Liver (tissue), 9 donors: ENCODE measurements around the gene C19orf81. TPM values are rescaled to one million over a fixed set of nuclear protein-coding genes. Genes with fewer than 3 reads are reported as not detected.

Experiments used
- DNase-seq: peaks from one replicate; pipeline ENCODE4 v3.0.0-alpha.2; 2017; ENCODE audit warnings: low spot score
- H3K27ac ChIP-seq, 2 donors: one replicate each; pipeline ENCODE4 v1.7.0; 2013; ENCODE audit warnings: inconsistent platforms in 2 of 2, low read length in 2 of 2, control low read depth in 1 of 2, low read depth in 1 of 2, mild to moderate bottlenecking in 1 of 2
- H3K27me3 ChIP-seq, 4 donors: one replicate each; pipeline versions ENCODE4 v1.6.1 to v1.7.0; 2013; ENCODE audit warnings: low read length in 3 of 4, inconsistent platforms in 1 of 4, mild to moderate bottlenecking in 1 of 4, moderate library complexity in 1 of 4; ENCODE audit not compliant: control insufficient read depth in 4 of 4, insufficient read depth in 4 of 4
- H3K36me3 ChIP-seq, 4 donors: one replicate each; pipeline versions ENCODE4 v1.6.1 to v1.7.0; 2013; ENCODE audit warnings: low read length in 3 of 4, mild to moderate bottlenecking in 3 of 4, low read depth in 1 of 4, moderate library complexity in 1 of 4; ENCODE audit not compliant: control insufficient read depth in 4 of 4, insufficient read depth in 3 of 4
- H3K4me1 ChIP-seq, 4 donors: one replicate each; pipeline versions ENCODE4 v1.6.1 to v1.7.0; 2013; ENCODE audit warnings: low read length in 3 of 4, mild to moderate bottlenecking in 3 of 4, moderate library complexity in 1 of 4; ENCODE audit not compliant: control insufficient read depth in 4 of 4, insufficient read depth in 4 of 4
- H3K4me3 ChIP-seq, 3 donors: one replicate each; pipeline versions ENCODE4 v1.6.1 to v1.7.0; 2013; ENCODE audit warnings: low read length in 3 of 3, control low read depth in 1 of 3, low read depth in 1 of 3, mild to moderate bottlenecking in 1 of 3
- H3K9ac ChIP-seq, 2 donors: one replicate each; pipeline ENCODE4 v1.7.0; 2013; ENCODE audit warnings: low read length in 2 of 2, mild to moderate bottlenecking in 2 of 2, moderate library complexity in 2 of 2, control low read depth in 1 of 2, low read depth in 1 of 2
- H3K9me3 ChIP-seq, 4 donors: one replicate each; pipeline versions ENCODE4 v1.6.1 to v1.7.0; 2013; ENCODE audit warnings: low read length in 3 of 4; ENCODE audit not compliant: control insufficient read depth in 4 of 4
- EGR1 ChIP-seq, 2 donors: IDR thresholded peaks; 2 replicates each; pipeline ENCODE4 v1.6.1; 2016 to 2018; ENCODE audit warnings: antibody characterized with exemption in 2 of 2, low read depth in 2 of 2
- FOXA1 ChIP-seq: IDR thresholded peaks from 2 replicates; pipeline ENCODE4 v1.6.1; 2016; ENCODE audit warnings: antibody characterized with exemption
- FOXA2 ChIP-seq: IDR thresholded peaks from 2 replicates; pipeline ENCODE4 v1.6.1; 2016; ENCODE audit warnings: antibody characterized with exemption
- GABPA ChIP-seq, 2 donors: IDR thresholded peaks in 1 of 2; conservative IDR thresholded peaks in 1 of 2; 2 replicates each; pipeline ENCODE4 v1.6.1; 2016; ENCODE audit warnings: antibody characterized with exemption in 2 of 2, mild to moderate bottlenecking in 1 of 2, moderate library complexity in 1 of 2
- HNF4A ChIP-seq, 2 donors: conservative IDR thresholded peaks; 2 replicates each; pipeline ENCODE4 v1.6.1; 2016; ENCODE audit warnings: antibody characterized with exemption in 2 of 2, mild to moderate bottlenecking in 2 of 2
- HNF4G ChIP-seq: IDR thresholded peaks from 2 replicates; pipeline ENCODE4 v1.6.1; 2016; ENCODE audit warnings: antibody characterized with exemption
- JUND ChIP-seq, 2 donors: IDR thresholded peaks; 2 replicates each; pipeline ENCODE4 v1.6.1; 2016; ENCODE audit warnings: antibody characterized with exemption in 2 of 2
- NR2F2 ChIP-seq: IDR thresholded peaks from 2 replicates; pipeline ENCODE4 v1.6.1; 2016; ENCODE audit warnings: antibody characterized with exemption
- RAD21 ChIP-seq, 2 donors: IDR thresholded peaks; 2 replicates each; pipeline ENCODE4 v1.6.1; 2016; ENCODE audit warnings: antibody characterized with exemption in 2 of 2, mild to moderate bottlenecking in 2 of 2
- RXRA ChIP-seq, 2 donors: IDR thresholded peaks; 2 replicates each; pipeline ENCODE4 v1.6.1; 2017 to 2018; ENCODE audit warnings: antibody characterized with exemption in 2 of 2, mild to moderate bottlenecking in 1 of 2
- SP1 ChIP-seq: IDR thresholded peaks from 2 replicates; pipeline ENCODE4 v1.6.1; 2018; ENCODE audit warnings: antibody characterized with exemption, mild to moderate bottlenecking
- YY1 ChIP-seq: IDR thresholded peaks from 2 replicates; pipeline ENCODE4 v1.6.1; 2016; ENCODE audit warnings: antibody characterized with exemption, mild to moderate bottlenecking
- WGBS: extraction: QIAGEN DNeasy Blood & Tissue Kit; methylation state at CpG from one replicate; pipeline ENCODE4 v1.1.7; 2013; 5-methylcytosine and 5-hydroxymethylcytosine counted together
- polyA plus RNA-seq, 2 donors: library from polyadenylated mRNA; stranded (reverse) in 1 of 2; unstranded in 1 of 2; fragments of 200-250 nt in 1 of 2; fragments of >200 nt in 1 of 2; fragmentation: Nextera tagmentation in 1 of 2; extraction: Ambion mirVana in 1 of 2; gene quantifications; one replicate each; pipeline versions ENCODE4 v1.2.1 to v1.2.3, GENCODE V29; 2013 to 2015
- total RNA-seq, 2 donors: library from RNA; depleted of rRNA; stranded (reverse); fragments of >200 nt; gene quantifications; one replicate each; pipeline ENCODE4 v1.2.3, GENCODE V29; 2014
- TF ChIP-seq, protein P1 (sequence below): IDR thresholded peaks from 2 replicates; pipeline ENCODE4 v1.6.1; 2016; ENCODE audit warnings: antibody characterized with exemption, mild to moderate bottlenecking
- TF ChIP-seq, protein P2 (sequence below): IDR thresholded peaks from 2 replicates; pipeline ENCODE4 v1.6.1; 2016; ENCODE audit warnings: antibody characterized with exemption
- TF ChIP-seq, protein P3 (sequence below): IDR thresholded peaks from 2 replicates; pipeline ENCODE4 v1.6.1; 2016; ENCODE audit warnings: antibody characterized with exemption
- TF ChIP-seq, protein P4 (sequence below): IDR thresholded peaks from 2 replicates; pipeline ENCODE4 v1.6.1; 2016; ENCODE audit warnings: antibody characterized with exemption
- donor health status: healthy.
- donor health status: healthy.
- donor health status: healthy.
- donor health status: healthy.
- donor health status: healthy.

C19orf81 gene
- total and polyA plus RNA-seq, 4 donors, result not detected

DNA sequence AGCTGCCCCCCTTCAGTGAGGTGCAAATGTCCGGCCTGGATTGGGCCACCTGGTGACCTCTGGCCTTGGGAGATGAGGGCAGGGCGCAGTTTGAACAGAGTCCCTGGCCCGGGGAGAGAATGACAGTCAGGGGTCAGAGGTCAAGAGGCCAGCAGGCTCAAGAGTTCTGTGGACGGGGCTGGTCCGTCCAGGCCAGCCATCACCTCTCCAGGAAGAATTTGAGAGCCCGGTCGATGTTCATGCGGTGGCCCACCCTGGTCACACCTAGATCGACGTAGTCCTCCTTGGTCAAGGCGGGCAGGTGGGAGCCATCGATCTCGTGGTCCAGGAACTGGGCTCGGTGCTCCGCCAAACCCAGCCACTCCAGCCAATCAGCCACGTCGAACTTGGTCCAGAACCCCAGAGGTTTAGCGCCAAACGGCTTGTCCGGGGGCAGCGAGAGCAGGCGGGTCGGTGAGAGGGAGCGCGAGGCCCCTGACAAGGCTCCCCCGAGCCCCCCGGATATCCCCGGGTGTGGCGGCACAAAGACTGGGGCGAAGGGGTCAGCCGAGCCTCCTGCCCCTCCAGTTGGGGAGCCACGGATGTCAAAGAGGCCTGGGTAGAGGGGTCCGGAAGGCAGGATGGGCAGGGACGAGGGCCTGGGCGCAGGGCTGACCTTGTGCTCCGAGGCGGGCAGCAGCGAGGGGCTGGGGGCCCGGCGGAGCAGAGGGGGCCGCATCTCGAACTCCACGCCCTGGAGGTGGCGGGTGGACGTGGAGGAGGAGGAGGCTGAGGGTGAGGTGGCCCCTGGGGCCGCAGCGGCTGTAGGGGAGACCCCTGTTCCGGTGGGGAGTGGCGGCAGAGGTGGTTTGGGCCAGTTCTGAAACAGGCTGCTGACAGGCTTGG is 12.8 kb downstream of the C19orf81 start:
- H3K9ac ChIP-seq, result no peak overlapping the region
- peaks cover 0 to 11% (median 4%) of the 10 kb centered on the region in 4 donors for H3K27me3 ChIP-seq
- peaks cover 0 to 7% (median 2%) of the 10 kb centered on the region in 4 donors for H3K9me3 ChIP-seq
- TF ChIP-seq EGR1 (IDR thresholded peaks at IDR 0.05; ENCODE audit: low read depth in 2 of 2) (no peak), GABPA (IDR thresholded peaks at IDR 0.05 in 1 of 2, conservative IDR thresholded peaks at IDR 0.05 in 1 of 2) (no peak), SP1 (no peak), RAD21 (IDR thresholded peaks at IDR 0.05) (no peak), HNF4A (conservative IDR thresholded peaks at IDR 0.05) (no peak), RXRA (IDR thresholded peaks at IDR 0.05) (no peak)
- TF ChIP-seq, protein P1, sequence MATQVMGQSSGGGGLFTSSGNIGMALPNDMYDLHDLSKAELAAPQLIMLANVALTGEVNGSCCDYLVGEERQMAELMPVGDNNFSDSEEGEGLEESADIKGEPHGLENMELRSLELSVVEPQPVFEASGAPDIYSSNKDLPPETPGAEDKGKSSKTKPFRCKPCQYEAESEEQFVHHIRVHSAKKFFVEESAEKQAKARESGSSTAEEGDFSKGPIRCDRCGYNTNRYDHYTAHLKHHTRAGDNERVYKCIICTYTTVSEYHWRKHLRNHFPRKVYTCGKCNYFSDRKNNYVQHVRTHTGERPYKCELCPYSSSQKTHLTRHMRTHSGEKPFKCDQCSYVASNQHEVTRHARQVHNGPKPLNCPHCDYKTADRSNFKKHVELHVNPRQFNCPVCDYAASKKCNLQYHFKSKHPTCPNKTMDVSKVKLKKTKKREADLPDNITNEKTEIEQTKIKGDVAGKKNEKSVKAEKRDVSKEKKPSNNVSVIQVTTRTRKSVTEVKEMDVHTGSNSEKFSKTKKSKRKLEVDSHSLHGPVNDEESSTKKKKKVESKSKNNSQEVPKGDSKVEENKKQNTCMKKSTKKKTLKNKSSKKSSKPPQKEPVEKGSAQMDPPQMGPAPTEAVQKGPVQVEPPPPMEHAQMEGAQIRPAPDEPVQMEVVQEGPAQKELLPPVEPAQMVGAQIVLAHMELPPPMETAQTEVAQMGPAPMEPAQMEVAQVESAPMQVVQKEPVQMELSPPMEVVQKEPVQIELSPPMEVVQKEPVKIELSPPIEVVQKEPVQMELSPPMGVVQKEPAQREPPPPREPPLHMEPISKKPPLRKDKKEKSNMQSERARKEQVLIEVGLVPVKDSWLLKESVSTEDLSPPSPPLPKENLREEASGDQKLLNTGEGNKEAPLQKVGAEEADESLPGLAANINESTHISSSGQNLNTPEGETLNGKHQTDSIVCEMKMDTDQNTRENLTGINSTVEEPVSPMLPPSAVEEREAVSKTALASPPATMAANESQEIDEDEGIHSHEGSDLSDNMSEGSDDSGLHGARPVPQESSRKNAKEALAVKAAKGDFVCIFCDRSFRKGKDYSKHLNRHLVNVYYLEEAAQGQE, result no peak
- TF ChIP-seq, protein P2, sequence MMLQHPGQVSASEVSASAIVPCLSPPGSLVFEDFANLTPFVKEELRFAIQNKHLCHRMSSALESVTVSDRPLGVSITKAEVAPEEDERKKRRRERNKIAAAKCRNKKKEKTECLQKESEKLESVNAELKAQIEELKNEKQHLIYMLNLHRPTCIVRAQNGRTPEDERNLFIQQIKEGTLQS, result no peak
- TF ChIP-seq, protein P3, sequence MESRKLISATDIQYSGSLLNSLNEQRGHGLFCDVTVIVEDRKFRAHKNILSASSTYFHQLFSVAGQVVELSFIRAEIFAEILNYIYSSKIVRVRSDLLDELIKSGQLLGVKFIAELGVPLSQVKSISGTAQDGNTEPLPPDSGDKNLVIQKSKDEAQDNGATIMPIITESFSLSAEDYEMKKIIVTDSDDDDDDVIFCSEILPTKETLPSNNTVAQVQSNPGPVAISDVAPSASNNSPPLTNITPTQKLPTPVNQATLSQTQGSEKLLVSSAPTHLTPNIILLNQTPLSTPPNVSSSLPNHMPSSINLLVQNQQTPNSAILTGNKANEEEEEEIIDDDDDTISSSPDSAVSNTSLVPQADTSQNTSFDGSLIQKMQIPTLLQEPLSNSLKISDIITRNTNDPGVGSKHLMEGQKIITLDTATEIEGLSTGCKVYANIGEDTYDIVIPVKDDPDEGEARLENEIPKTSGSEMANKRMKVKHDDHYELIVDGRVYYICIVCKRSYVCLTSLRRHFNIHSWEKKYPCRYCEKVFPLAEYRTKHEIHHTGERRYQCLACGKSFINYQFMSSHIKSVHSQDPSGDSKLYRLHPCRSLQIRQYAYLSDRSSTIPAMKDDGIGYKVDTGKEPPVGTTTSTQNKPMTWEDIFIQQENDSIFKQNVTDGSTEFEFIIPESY, result no peak
- TF ChIP-seq, protein P4, sequence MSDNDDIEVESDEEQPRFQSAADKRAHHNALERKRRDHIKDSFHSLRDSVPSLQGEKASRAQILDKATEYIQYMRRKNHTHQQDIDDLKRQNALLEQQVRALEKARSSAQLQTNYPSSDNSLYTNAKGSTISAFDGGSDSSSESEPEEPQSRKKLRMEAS, result no peak
- no peak overlapping the region for H3K4me3 ChIP-seq
- H3K36me3 ChIP-seq, result no peaks in the 10 kb centered on the region
- no peak for DNase-seq
- 56% methylated on average over 49 of the region's 49 CpGs for WGBS
- H3K4me1 ChIP-seq, result peaks cover 0 to 12% (median 6%) of the 10 kb centered on the region in 4 donors
- H3K27ac ChIP-seq, result no peak overlapping the region

DNA sequence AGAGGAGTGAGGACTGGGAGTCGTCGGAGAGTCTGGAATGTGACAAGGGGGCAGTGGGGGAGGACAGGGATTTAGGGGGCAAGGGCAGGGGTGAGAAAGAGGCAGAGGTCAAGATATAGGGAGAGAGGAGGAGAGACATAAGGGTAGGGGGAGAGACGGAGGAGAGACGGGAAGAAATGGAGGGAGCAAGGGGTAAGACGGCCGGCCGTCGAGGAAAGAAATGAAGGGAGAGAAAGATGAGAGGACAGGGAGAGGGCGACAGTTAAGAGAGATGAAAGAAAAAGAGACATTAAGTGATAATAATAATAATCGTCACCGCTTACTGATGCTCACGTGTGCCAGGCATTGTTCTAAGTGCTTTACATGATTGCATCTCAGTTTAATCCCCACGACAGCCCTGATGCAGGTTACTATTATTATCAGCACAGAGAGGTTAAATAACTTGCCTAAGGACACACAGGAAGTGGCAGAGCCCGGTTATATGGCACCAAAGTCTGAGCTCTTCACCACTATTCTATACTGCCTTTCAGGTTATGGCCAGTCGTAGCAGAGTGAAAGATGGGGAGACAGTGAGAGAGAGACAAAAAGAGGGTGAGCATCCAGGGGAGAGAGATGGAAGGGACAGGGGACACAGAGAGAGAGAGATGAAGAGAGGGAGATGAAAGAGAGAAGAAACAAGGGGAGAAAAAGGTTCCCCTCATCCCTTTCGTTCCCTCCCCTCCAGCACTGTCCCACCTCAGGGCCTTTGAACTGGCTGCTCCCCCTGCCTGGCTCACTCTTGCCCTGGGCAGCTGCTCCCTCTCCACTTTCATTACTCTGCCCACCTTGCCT is 13.6 kb downstream of the C19orf81 start:
- no peak for DNase-seq
- Histone ChIP-seq H3K9ac (no peak overlapping the region), H3K27ac (no peak overlapping the region), H3K4me1 (peaks cover 0 to 12% (median 7%) of the 10 kb centered on the region in 4 donors), H3K9me3 (peaks cover 0 to 7% (median 2%) of the 10 kb centered on the region in 4 donors), H3K27me3 (peaks cover 0 to 11% (median 4%) of the 10 kb centered on the region in 4 donors), H3K36me3 (no peaks in the 10 kb centered on the region), H3K4me3 (no peak overlapping the region)
- 55% methylated on average over 16 of the region's 16 CpGs for WGBS
- TF ChIP-seq, protein P1, result no peak
- TF ChIP-seq NR2F2 (no peak), FOXA1 (no peak), RAD21 (IDR thresholded peaks at IDR 0.05) (no peak), YY1 (no peak), FOXA2 (no peak), JUND (IDR thresholded peaks at IDR 0.05) (no peak), GABPA (IDR thresholded peaks at IDR 0.05 in 1 of 2, conservative IDR thresholded peaks at IDR 0.05 in 1 of 2) (no peak), HNF4G (no peak), SP1 (no peak)
- TF ChIP-seq, protein P2, result no peak
- TF ChIP-seq, protein P3, result no peak
